Stimulated activated CD4-positive, alpha-beta T cell treated with anti-CD3 and anti-CD28 coated beads, Interleukin-4, amount 100 ng/mL, for 24 hours (primary cell): ENCODE results near the gene PFDN4.

Experiments used
- DNase-seq: peaks from one replicate; pipeline ENCODE4 v3.0.0-alpha.2; 2020

The PFDN4 gene

DNA sequence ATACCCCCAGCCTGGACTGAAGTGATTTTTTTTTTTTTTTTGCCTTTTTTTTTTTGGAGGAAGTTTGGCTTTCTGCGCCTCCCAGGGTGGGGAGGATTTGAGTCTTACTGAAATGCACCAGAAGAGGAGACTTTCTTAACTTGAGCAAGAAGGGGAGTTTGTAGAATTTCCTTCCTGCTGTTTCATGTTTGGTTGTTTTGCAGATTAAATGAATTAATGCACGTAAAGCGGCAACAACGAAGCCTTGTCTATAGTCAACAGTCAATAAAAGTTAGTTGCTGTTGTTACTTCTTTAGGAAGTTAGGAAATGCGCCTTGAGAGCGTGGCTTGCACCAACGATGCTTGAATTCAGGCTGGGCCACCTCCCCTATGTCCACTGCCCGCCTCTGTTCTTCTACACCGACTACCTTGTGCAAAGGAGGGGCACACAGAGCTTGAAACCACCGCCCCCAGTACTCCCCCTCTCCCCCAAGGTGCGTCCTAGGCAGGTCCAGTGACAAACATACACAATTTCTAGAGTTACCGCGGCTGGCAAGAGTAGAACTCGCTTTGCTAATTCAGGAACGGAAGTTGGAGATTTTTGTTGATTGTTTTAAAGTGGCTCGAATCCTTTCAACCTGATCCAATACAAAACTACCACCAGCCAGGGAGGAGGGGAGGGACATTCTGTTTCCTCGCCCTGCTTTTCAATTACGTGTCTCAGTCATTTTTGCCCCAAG is 33.3 kb upstream of the PFDN4 start:
- no peak for DNase-seq

DNA sequence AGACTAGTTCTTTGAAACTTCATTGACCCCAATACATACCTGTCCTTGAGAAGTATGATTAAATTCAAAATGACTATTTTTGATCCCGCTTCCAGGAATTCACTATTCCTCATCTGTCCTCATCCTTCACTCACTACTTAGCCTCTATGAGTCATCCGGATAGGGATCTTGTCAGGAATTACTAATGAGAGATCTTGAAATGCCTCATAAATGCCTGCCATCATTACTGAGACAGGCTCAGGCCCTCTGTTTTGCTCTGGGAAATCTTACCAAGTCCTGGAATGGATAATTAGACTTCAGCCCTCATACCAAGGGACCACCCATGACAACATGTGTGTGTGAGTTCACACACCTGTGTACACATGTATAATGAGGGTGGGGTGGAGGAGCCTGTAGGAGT is 31.3 kb upstream of the PFDN4 start:
- no peak for DNase-seq

GRCh38 chr20:54177378-54177777 is 30.5 kb upstream of the PFDN4 start:
- no peak for DNase-seq

DNA sequence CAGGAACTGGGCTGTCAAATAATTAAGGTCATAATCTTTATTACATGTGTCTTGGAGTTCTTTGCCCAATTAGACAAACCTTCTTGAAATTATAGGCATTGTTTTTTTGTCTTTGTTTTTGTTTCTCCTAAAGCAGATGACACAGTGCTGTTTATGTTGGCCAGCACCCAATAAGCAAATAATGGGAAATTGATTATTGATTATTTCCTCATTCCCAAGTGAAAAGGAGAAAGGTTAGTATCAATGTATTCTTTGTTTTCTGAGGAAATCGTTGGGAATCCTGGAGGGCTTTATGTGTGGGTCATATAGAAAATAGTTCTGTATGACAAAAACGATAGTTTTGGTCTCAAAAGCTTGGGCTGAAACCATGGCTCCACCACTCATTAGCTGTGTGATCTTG is 29.6 kb upstream of the PFDN4 start:
- DNase-seq, result no peak

- no peak for DNase-seq
Measured at GRCh38 chr20:54179946-54180345, 27.9 kb upstream of the PFDN4 start.

DNA sequence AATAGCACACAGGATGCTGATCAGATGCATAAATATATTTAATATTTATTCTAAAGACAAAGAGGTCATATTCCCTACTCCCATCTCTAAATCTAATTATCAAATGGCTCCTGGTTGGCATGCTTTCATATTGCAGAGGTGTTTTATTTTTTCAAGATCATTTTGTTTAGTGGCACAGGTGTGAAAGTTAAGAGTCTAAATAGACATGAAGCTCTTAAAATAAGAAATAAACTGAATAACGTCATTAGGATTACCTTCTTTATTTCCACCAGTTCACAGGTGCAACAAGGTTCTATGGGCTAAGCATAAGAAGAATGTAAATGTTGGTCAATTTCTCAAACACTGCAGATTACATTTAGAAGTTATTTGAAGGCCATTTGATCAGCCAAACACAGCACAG is 27.0 kb upstream of the PFDN4 start:
- no peak for DNase-seq

DNA sequence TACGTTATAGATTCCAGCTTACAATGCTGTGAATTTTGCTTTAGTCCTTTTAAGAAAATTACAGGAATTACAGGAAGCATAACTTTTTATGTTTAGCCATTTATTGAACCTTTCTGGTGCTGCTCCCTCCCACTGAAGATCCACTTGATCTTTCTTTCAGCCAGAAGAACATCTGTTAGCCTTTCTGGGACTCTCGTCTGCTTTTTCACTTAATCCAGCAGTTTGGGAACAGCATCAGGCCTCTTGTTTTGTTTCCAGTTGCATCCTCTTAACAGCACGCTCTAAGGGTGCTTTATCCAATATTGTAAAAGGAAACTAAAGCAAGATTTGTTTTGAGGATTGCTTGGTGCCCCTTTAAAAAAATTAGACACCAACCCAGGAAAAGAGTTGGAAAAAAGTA is 23.8 kb upstream of the PFDN4 start:
- DNase-seq, result no peak

GRCh38 chr20:54184904-54185626 is 22.8 kb upstream of the PFDN4 start:
- DNase-seq, result no peak

GRCh38 chr20:54188132-54188849 is 19.6 kb upstream of the PFDN4 start:
- no peak for DNase-seq

DNA sequence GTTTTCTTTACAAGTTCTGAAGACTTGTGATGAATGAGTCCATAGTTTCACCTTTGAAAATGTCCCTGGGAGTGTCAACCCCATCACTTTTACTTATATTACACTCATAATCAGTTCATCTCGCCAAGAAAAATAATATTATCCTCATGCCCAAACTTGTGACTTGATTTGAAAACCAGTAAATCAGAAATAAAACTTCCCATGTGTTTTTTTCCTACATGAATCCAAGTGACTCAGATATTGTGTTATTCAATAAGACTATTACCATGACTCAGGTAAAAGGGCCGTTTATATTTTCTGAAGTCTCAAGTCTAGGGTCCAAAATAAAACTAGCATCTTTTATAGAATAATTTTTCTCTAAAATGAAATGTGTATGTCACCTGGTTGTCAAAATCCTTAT is 18.3 kb upstream of the PFDN4 start:
- no peak for DNase-seq

- DNase-seq, result no peak
Measured at GRCh38 chr20:54190217-54190616, 17.7 kb upstream of the PFDN4 start.

DNA sequence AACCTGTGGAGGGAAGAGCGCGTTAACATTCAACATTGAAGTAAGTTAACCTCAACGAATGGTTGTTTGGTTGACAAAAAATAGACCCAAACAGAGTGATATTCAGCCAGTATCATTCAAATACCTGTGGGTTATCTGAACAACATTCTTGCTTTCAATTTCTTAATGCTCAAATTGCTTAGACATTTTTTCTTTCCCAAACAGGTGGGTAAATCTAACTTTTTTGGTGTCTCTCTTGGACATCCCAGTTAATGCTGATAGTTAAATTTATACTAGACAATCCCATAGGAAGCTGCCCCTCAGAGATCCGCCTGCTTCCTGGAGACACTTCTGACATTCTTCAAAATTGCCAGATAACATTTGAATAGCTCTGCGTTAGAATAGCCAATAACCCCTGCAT is 14.1 kb upstream of the PFDN4 start:
- no peak for DNase-seq

DNA sequence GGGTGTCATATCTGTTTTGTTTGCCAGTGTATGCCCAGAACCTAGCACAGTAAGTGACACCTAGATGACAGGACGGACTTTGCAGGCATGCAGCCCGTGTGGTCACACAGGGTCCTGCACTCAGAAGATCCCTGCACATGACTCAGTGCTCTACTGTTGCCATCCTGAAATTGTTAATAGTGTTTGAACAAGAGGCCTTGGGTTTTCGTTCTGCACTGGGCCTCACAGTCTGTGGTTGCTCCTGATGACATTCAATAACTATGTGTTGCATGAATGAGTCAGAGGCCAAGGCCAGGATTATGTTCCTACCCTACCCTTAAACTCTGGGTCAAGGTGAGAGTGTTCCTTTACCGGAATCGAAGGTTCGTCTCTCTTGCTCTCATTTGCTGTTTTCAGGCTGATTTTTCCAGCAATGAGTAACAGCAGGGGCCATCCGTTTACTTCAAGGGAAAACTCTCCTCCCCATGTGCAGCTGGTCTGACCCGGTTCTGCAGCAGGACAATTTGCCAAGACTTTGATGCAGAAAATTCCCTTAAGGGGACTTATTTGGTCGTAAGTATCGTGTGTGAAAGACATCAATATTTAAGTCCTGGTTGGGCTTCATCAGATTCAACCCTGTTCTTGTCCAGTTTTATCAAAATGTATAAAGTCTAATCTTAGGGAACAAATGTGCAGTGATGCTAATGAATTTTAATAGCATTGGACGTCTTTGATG is 13.0 kb upstream of the PFDN4 start:
- DNase-seq, result no peak

- DNase-seq, result no peak
Measured at GRCh38 chr20:54195483-54196472, 12.1 kb upstream of the PFDN4 start.

- DNase-seq, result no peak
Measured at GRCh38 chr20:54197621-54198604, 10.0 kb upstream of the PFDN4 start.

GRCh38 chr20:54199283-54199682 is 8.6 kb upstream of the PFDN4 start:
- DNase-seq, result no peak

DNA sequence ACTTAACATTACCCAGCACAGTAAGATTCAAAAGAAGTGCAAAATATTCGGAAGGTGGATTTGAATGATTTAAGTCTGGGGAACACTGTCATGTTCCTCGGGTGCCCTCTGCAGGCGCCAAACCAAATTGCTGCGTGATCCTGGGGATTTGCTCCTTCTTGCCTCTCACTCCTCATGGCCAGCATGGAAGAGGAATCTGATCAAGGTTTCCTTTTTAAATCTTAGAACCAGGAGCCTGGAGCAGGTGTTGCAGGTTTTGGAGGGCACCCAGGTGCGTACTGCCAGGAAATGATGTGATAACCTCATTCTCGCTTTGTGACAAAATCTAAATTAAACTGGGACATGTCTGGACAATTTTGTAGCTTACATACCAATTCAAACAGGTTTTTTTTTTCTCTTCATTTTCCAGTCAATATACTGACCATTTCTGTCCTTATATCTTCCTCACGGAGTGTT is 8.1 kb upstream of the PFDN4 start:
- DNase-seq, result peak; percentile 75

DNA sequence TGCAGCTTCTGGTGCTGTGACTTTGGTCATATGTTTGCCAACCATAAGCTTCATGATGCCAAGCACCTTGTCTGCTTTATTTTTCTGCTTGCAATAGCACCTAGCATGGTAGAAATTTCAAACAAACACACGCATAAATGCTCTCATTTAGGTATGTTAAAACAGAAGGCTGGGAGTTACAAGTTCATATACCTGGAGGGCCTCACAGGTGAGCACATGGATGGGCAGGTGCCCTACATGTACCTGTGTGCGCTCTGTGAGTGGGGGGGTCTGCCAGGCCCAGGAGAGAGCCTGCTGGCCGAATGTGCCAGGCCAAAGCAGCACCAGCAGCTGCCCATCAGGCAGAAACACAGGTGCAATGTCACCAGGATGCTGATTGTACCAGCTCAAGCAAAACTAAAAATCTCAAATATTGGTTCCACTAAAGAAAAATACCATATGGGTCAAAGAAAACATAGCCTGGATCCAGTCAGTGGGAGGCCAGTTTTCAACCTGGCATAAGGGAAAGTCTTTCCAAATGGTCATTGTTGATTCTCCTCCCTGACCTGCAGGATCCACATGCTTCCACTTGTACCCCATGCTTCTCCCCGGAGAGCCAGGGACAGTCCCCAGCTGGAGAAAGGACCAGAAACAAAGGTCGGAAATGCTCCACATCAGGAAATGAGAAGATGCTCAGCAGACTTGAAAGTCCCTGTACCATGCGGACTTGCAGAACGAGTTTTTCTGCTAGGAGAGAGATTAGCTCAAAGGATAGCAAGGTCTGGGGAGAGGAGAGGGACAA is 7.2 kb upstream of the PFDN4 start:
- no peak for DNase-seq

DNA sequence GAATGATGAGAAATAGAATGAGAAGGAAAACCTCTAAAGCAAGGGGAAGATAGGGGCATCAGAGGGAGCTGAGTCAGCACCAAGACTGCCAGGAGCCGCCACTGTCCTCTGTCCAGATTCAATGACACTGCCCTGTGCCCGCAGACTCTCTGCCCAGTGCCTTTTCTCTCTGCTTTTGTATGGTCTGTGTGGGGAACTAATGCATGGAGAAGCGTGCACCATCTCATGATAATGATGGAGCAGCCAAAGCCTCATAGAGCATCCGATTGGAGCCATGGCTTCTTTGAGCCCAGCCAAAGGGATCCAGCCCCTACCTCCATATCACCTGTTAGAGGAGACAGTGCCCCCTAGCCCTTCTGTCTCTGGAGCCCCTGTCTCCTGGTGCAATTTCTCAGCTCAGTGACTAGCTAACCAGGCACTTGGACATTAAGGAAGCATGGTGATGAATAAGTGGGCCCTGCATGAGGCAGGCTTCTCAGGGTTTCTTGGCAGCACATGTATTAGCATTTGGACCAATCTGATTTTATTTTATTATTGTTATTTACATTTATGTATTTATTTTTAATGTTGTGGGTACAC is 6.5 kb upstream of the PFDN4 start:
- no peak for DNase-seq

DNA sequence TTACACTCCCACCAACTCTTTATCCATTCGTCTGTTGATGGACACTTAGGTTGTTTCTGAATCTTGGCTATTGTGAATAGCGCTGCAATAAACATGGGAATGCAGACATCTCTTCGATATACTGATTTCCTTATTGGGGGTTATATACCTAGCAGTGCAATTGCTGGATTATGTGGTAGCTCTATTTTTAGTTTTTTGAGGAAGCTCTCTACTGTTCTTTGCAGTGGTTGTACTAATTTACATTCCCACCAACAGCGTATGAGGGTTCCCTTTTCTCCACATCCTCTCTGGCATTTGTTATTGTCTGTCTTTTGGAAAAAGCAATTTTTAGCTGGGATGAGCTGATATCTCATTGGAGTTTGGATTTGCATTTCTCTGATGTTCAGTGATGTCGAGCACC is 4.6 kb upstream of the PFDN4 start:
- no peak for DNase-seq
